Measurements from ENCODE around the gene LSS. TPM values are rescaled to one million over a fixed set of nuclear protein-coding genes. Genes with fewer than 3 reads are reported as not detected.

Gene LSS
- total and polyA plus RNA-seq, 2 of the 4 experiments (the other 2 are of a cell fraction): 43.4 to 58.1 TPM

- Histone ChIP-seq H4K20me1 (ENCODE audit: insufficient read depth, low read length) (no peaks in the 10 kb centered on the region), H2BK5ac (ENCODE audit: low read depth, low read length, poor library complexity, severe bottlenecking) (no peak overlapping the region), H3K79me1 (ENCODE audit: low read depth in 1 of 2, low read length in 2 of 2) (peaks cover 0 to 3% of the 10 kb centered on the region in 2 experiments; a peak in 1 of 4 replicates), H4K91ac (ENCODE audit: insufficient read depth, low read depth, low read length) (no peak overlapping the region), H3K27ac (ENCODE audit: insufficient read depth, low read length) (no peak overlapping the region), H2AK5ac (ENCODE audit: low read depth, low read length) (no peak overlapping the region), H3K56ac (ENCODE audit: extremely low read depth, insufficient read depth, low read length) (no peak overlapping the region), H3K14ac (replicated peaks; ENCODE audit: low read depth, low read length) (no peak overlapping the region), H3K9me1 (ENCODE audit: insufficient read depth, low read length) (no peaks in the 10 kb centered on the region; the same call in 1 of the 2 replicates), H3K9ac (ENCODE audit: low read depth, low read length) (no peak overlapping the region), H3K4me2 (ENCODE audit: low read depth, low read length) (no peak overlapping the region), H3K9me3 (ENCODE audit: control insufficient read depth, insufficient read depth, low read length) (no peaks in the 10 kb centered on the region), H2BK120ac (ENCODE audit: low read depth, low read length) (no peak overlapping the region), H3K36me3 (ENCODE audit: control insufficient read depth, insufficient read depth, low read length) (peaks cover 29% of the 10 kb centered on the region), H3K23ac (ENCODE audit: low read depth, low read length) (no peak overlapping the region), H3K18ac (ENCODE audit: low read depth, low read length) (no peak overlapping the region), H2BK15ac (ENCODE audit: low read depth, low read length) (no peak overlapping the region), H3K4me3 (ENCODE audit: insufficient read depth, low read depth, low read length) (no peak overlapping the region), H3K4me1 (ENCODE audit: control insufficient read depth, insufficient read depth, low read length) (no peaks in the 10 kb centered on the region; the same call in 1 of the 2 replicates), H4K5ac (ENCODE audit: low read depth, low read length) (no peak overlapping the region), H2AFZ (replicated peaks; ENCODE audit: low read length, poor library complexity) (no peak overlapping the region), H4K8ac (ENCODE audit: low read depth in 2 of 2, low read length in 2 of 2) (no peak overlapping the region), H3K27me3 (ENCODE audit: control insufficient read depth, insufficient read depth, low read length) (no peaks in the 10 kb centered on the region), H2BK20ac (ENCODE audit: low read depth, low read length) (no peak overlapping the region), H2AK9ac (replicated peaks; ENCODE audit: low read depth, low read length, poor library complexity) (no peak overlapping the region), H3K4ac (ENCODE audit: low read depth, low read length) (no peak overlapping the region)
- DNase-seq: peak; percentile 15
- TF ChIP-seq CEBPB (IDR thresholded peaks at IDR 0.05; ENCODE audit: low read depth, low read length) (peak; percentile 57; the same call in 1 of the 2 replicates), BHLHE40 (IDR thresholded peaks at IDR 0.05; ENCODE audit: low read depth, low read length) (peak; percentile 76; the same call in 1 of the 2 replicates), ELK1 (IDR thresholded peaks at IDR 0.05; ENCODE audit: borderline replicate concordance, low read depth, low read length) (no peak), RCOR1 (IDR thresholded peaks at IDR 0.05; ENCODE audit: insufficient replicate concordance, low read length) (no peak), USF2 (IDR thresholded peaks at IDR 0.05; ENCODE audit: low read depth, low read length) (no peak)
- WGBS, 2 experiments (ENCODE audit: extremely low coverage in 2 of 2, insufficient read length in 1 of 2): no CpG with 5 or more reads among the region's 13 CpGs
- ATAC-seq (ENCODE audit: low read depth): no peak
- intact Hi-C loops (cut with micrococcal nuclease): no loop called here
- dilution Hi-C loops (cut with HindIII; ENCODE audit: low sequenced_read_pairs, unreplicated experiment): no loop called here
- in situ Hi-C loops (cut with MboI; ENCODE audit: low sequenced_read_pairs): no loop called here
- POLR2A ChIA-PET (ENCODE audit: unreplicated experiment): no interaction called here
- no TSS peak for BruUV-seq (replicated peaks)
- CTCF ChIA-PET: no interaction called here
Observed at GRCh38 chr21:46199436-46200373, 28.9 kb downstream of the LSS start.
